KBM-7 (cell line): ENCODE results near the gene DDX59.
"Not testable (repeated sequence)": the region's sequence is repeated elsewhere in the genome, so short reads cannot be mapped to it uniquely, and the experiment has no call there.

Experiments used
- DNase-seq: peaks from one replicate; pipeline ENCODE4 v3.0.0-alpha.2; 2015
- in situ Hi-C: fragments of 300-500 bp; cut with MboI; formaldehyde crosslinking; loops from 2 replicates; pipeline ENCODE4 v1.14.3; 2020; ENCODE audit warnings: low sequenced_read_pairs, low pct_unique_long_range_greater_than_20kb, mixed read lengths

DDX59 gene

DNA sequence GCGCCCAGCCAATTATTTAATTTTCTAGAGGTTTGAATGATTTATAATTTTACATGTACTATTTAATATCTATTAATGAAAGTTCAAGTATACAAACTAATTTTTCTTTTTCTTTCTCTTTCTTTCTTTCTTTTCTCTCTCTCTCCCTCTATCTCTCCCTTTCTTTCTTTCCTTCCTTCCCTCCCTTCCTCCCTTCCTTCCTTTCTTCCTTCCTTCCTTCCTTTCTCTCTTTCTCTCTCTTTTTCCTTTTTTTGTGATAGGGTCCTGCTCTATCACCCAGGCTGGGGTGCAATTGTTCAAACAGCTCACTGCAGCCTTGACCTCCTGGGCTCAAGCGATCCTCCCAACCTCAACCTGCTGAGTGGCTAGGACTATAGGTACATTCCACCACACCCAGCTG lies 33.0 kb downstream of the DDX59 start:
- DNase-seq: no peak
- in situ Hi-C loops: loop anchor here (25.0 kb wide), 1 partner anchor 176 kb away; no protein-coding TSS in a partner anchor

- no peak for DNase-seq
- in situ Hi-C loops: loop anchor here (25.0 kb wide), 1 partner anchor 178 kb away; no protein-coding TSS in a partner anchor
These were observed 35.2 kb downstream of the DDX59 start for GRCh38 chr1:200634261-200635122.

- DNase-seq: no peak
- in situ Hi-C loops: loop anchor here (25.0 kb wide), 1 partner anchor 181 kb away; no protein-coding TSS in a partner anchor
These were observed 38.3 kb downstream of the DDX59 start for GRCh38 chr1:200631375-200631774.

- DNase-seq: not testable (repeated sequence)
- in situ Hi-C loops: loop anchor here (25.0 kb wide), 1 partner anchor 182 kb away; no protein-coding TSS in a partner anchor
These were observed 39.2 kb downstream of the DDX59 start for GRCh38 chr1:200630515-200630899.

- in situ Hi-C loops: loop anchor here (25.0 kb wide), 1 partner anchor 182 kb away; no protein-coding TSS in a partner anchor
- DNase-seq: no peak
These were observed 39.7 kb downstream of the DDX59 start for GRCh38 chr1:200629876-200630514.

GRCh38 chr1:200628223-200628881 lies 41.4 kb downstream of the DDX59 start:
- DNase-seq: no peak
- in situ Hi-C loops: loop anchor here (25.0 kb wide), 1 partner anchor 184 kb away; no protein-coding TSS in a partner anchor

DNA sequence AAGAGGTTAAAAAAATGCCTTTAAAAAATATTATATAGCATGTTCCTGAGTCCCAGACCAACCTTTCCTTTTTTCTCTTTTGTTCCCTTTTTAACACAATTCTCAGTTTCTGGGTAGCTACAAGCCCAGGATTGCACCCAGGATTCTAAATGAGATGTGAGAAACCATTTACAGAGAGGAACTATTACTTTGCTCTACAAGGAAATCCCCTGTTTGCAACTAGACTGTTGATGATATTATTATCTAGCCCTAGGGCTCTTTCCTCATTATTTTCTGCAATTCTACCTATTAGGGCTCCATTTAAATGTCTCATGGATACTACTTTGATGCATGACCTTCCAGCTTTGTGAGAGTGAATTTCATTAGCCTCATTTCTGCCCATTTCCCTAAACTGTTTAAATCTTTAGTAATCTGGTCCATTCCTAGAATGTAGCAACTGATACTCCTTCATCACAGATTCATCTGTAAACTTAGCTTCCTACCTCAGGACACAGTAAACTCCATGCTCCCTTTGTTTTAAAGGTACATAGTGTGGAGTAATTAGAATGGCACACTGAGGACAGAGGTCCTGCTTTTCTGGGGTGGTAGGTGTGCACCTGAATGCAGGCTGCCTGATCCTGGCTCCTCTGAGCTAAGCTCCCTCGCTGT lies 42.0 kb downstream of the DDX59 start:
- no peak for DNase-seq
- in situ Hi-C loops: loop anchor here (25.0 kb wide), 1 partner anchor 185 kb away; no protein-coding TSS in a partner anchor

GRCh38 chr1:200626853-200627534 lies 42.7 kb downstream of the DDX59 start:
- in situ Hi-C loops: loop anchor here (25.0 kb wide), 1 partner anchor 185 kb away; no protein-coding TSS in a partner anchor
- no peak for DNase-seq

DNA sequence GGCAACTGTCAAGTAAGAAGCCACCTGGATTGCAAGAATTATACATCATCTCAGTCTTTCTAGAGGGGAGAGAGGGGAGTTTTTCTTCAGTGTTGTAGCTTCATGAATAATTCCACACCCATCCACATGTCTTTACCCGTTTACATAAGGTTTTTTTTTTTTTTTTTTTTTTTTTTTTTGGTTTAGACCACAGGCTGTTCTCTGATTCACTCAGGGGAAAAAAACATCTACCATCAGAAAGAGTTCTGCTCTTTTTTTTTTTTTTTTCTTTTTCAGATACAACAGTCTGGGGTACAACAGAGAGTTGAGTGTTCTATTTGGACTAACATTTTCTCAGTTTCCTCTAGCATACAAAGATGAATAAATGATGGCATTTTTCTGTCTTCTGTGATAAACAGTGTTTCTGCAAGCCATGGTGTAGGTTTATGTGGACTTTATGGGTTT lies 44.3 kb downstream of the DDX59 start:
- in situ Hi-C loops: loop anchor here (25.0 kb wide), 1 partner anchor 187 kb away; no protein-coding TSS in a partner anchor
- peak; percentile 19 for DNase-seq

DNA sequence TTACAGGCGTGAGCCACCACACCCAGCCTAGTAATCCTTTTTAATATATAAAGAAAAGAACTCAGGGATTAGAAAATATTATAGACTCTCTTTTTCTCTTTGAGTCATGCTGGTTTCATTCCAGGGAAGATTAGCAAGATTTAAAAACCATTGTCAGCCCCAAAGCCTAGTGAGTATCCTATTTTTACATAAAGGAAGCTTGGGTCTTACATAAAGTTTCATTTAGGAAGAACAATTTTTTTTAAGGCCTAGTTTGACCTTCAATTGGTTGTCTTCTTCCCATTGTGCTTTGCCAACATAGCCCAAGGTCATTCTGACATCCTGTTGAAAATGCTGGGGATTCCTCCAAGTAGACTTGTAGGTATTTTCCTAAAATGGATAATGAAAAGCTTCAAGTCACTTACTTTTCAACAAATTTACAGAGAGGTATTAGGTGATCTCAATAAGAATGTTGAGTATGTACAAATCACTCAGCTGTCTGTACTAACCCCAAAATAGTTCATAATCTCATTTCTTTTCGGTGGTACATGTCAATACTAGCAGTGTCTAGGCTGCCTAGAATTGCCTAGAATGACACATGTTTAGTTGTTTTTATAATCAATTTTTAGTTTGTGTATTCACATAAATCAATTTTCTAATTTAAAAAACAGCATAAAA lies 44.9 kb downstream of the DDX59 start:
- no peak for DNase-seq
- in situ Hi-C loops: loop anchor here (25.0 kb wide), 1 partner anchor 187 kb away; no protein-coding TSS in a partner anchor

DNA sequence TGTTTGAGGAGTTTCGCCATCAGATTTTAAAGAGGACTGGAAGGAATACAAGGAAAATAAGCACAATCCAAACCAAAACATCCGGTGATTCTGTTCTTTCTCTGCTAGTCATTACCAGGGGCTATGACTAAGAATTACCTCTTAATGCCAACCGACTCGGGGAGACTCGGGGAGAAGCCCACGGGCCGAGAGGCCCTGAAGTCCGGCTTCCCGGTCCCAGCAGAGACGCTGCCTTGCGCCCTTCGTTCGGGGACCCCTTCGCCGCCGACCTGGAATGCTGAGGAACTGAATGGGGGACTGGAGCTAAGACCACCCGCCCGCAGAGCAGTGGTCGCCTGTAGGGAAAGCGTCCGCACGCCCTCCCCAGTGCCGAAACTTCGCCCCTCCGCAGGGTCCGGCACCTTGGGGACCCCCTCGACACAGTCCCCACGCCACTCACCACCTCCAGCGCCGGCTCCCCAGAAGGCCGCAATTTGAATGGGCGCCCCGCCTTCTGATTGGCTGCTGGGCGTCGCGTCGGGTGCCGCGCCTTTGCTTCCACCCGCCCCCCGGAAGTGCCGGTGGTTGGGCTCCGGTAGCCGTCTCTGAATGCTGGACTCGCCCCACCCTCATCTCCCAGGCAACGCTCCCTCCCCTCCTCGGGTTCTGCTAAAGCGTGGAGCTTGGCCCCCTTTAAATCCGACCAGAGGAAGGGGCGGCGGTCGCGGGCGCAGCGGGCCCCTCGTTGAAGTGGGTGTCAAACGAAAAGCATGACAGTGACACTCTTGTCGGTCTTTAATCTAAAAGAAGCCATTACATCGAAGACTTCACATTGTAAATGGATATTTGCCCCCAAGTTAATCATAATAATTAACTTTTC lies 49.2 kb downstream of the DDX59 start, which contains the start of gene KIF14:
KIF14 (minus strand) TSS at position 479 of the 859 bp plus-strand sequence. CDS start 2,028 bp downstream, outside the sequence.
- DNase-seq: peak; percentile 96
- in situ Hi-C loops: no loop called here

- in situ Hi-C loops: no loop called here
- no peak for DNase-seq
These were observed 49.8 kb downstream of the DDX59 start for GRCh38 chr1:200619894-200620272.

DNA sequence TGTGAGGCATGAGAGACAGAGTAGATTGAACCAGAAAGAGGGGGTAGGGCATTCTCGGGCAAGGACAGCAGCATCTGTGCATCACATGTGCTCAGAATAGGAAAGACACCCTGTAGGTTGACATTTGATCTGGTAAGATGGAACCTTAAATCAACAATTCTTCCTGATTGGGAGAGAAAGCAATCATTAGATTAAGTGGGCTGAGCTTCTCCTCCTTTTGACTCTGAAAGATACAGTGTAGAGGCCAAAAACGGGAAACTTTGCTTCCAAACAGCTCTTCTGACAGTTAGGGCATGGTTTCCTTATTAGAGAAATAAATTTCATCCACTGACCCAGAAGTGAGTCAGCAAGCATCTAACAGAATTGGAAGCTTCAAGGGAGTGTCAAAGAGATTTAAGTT lies 58.9 kb downstream of the DDX59 start:
- in situ Hi-C loops: no loop called here
- DNase-seq: no peak

DNA sequence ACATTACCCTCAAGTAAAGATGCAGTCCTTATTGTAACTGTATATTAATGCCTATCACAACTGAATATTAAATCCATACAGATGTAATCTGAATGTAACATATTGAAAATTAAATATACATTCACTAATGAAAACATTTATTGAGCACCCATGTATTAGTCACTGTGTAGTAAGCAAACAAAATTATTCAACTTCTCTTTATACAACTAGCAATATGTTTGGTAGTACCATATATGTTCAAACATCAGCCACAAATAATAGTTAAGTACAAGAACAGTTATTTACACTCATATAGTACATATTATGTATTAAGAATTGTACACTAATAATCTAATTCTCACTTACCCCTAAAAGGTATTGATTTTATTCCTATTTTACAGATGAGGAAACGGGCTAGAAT lies 67.1 kb downstream of the DDX59 start:
- no peak for DNase-seq
- in situ Hi-C loops: no loop called here
